Cardiac muscle cell (in vitro differentiated cells and primary cell): Measurements from ENCODE around the gene CRPPA. TPM values are rescaled to one million over a fixed set of nuclear protein-coding genes. Genes with fewer than 3 reads are reported as not detected.

ENCODE experiments used
- DNase-seq, 2 donors: peaks; one replicate each; pipeline versions ENCODE4 v3.0.0 to v3.0.0-alpha.2; 2010 to 2017; ENCODE audit warnings: low read depth in 1 of 2, low spot score in 1 of 2
- H3K27ac ChIP-seq: fragments of 200-600 bp; sonication (generic); 2 replicates; pipeline ENCODE4 v1.5.1; 2016
- H3K27me3 ChIP-seq: fragments of 200-600 bp; sonication (generic); 2 replicates; pipeline ENCODE4 v1.6.0; 2016; ENCODE audit warnings: control low read depth
- H3K36me3 ChIP-seq: fragments of 200-600 bp; sonication (generic); 2 replicates; pipeline ENCODE4 v1.5.1; 2016; ENCODE audit warnings: control low read depth
- H3K4me1 ChIP-seq: fragments of 200-600 bp; sonication (generic); 2 replicates; pipeline ENCODE4 v1.8.1; 2017; ENCODE audit warnings: low read depth, mild to moderate bottlenecking, mixed run types
- H3K4me3 ChIP-seq: fragments of 200-600 bp; sonication (generic); 2 replicates; pipeline ENCODE4 v1.5.1; 2016; ENCODE audit warnings: mild to moderate bottlenecking
- H3K9me3 ChIP-seq: fragments of 200-600 bp; sonication (generic); 2 replicates; pipeline ENCODE4 v1.5.1; 2017; ENCODE audit warnings: low read depth, mild to moderate bottlenecking, control low read depth
- polyA plus RNA-seq: library from polyadenylated mRNA; unstranded; fragments of >200 nt; fragmentation: Nextera tagmentation; extraction: Ambion mirVana; gene quantifications from 2 replicates; pipeline ENCODE4 v1.2.1, GENCODE V29; 2016
- total RNA-seq: library from RNA; depleted of rRNA; stranded (reverse); fragments of >200 nt; gene quantifications from 2 replicates; pipeline ENCODE4 v1.2.3, GENCODE V29; 2016
- TF ChIP-seq, protein P1 (sequence below): IDR thresholded peaks from 2 replicates; pipeline ENCODE4 v1.5.1; 2012; ENCODE audit warnings: low read depth, mild to moderate bottlenecking, low read length

CRPPA gene
- total RNA-seq, result 4.6 and 5.0 TPM in 2 replicates
- polyA plus RNA-seq, result 5.6 and 6.1 TPM in 2 replicates

- Histone ChIP-seq H3K4me1 (peaks cover 14% of the 10 kb centered on the region), H3K27me3 (no peaks in the 10 kb centered on the region), H3K36me3 (no peaks in the 10 kb centered on the region), H3K9me3 (no peaks in the 10 kb centered on the region), H3K4me3 (peak within 1 kb of the TSS; percentile 43), H3K27ac (peak within 1 kb of the TSS; percentile 98)
- peak; percentile 58 to 59 for DNase-seq
- TF ChIP-seq, protein P1, sequence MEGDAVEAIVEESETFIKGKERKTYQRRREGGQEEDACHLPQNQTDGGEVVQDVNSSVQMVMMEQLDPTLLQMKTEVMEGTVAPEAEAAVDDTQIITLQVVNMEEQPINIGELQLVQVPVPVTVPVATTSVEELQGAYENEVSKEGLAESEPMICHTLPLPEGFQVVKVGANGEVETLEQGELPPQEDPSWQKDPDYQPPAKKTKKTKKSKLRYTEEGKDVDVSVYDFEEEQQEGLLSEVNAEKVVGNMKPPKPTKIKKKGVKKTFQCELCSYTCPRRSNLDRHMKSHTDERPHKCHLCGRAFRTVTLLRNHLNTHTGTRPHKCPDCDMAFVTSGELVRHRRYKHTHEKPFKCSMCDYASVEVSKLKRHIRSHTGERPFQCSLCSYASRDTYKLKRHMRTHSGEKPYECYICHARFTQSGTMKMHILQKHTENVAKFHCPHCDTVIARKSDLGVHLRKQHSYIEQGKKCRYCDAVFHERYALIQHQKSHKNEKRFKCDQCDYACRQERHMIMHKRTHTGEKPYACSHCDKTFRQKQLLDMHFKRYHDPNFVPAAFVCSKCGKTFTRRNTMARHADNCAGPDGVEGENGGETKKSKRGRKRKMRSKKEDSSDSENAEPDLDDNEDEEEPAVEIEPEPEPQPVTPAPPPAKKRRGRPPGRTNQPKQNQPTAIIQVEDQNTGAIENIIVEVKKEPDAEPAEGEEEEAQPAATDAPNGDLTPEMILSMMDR, result no peak
Measured at GRCh38 chr7:16421333-16422102, at the start of gene CRPPA. Gene CRPPA (minus strand): TSS chr7:16421538. CDS start chr7:16421322, 216 bp downstream.

DNA sequence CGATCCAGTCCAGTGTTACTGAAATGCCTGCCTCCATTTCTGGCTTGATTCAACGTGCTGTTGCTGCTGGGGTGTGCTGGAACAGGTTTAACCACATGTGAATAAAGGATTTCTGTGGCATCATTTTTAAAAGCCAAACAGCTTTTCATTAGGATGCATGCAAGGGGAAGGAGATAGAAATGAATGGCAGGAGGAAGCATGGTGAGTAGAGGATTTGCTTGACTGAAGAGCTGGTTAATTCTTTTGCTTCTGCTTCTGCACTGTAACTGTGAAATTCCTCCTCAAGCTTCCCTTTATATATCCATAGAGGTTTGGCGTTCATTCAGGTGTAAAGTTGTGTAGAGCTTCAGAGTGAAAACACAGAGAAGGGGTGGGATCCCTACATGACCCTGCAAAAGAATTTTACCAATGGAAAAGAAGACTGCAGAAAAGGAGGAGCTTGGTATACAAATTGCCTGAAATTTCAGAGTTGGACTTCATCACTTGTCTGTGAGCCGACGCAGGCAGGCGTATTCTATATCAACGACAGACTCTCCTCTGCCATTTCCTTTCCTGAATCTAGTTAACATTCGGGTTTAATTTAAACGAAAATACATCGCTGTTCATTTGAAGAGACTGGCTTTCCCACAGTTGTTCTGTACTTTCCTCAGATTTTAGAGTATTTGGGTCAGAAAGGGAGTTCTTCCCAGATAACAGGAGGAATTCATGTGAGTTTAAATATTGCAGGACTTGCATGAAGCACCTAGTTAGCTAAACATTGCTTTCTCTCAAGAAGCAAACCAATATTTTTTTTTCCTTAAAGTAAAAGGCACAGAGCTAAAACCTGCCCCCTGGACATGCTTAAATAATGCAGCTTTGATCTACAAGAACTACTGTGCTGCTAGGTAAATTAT is 44.4 kb upstream of the CRPPA start, which contains the start of gene SOSTDC1:
SOSTDC1 (minus strand) TSS at position 270 of the 893 bp plus-strand sequence; CDS start at position 200, 70 bp downstream.
- H3K36me3 ChIP-seq, result no peaks in the 10 kb centered on the region
- TF ChIP-seq, protein P1, result no peak
- peak in 1 of 2 donors; percentile 57 for DNase-seq
- H3K27me3 ChIP-seq, result no peaks in the 10 kb centered on the region
- H3K9me3 ChIP-seq, result no peaks in the 10 kb centered on the region
- H3K4me3 ChIP-seq, result peak within 1 kb of the TSS; percentile 6
- H3K4me1 ChIP-seq, result peaks cover 21% of the 10 kb centered on the region
- peak within 1 kb of the TSS; percentile 85 for H3K27ac ChIP-seq

DNA sequence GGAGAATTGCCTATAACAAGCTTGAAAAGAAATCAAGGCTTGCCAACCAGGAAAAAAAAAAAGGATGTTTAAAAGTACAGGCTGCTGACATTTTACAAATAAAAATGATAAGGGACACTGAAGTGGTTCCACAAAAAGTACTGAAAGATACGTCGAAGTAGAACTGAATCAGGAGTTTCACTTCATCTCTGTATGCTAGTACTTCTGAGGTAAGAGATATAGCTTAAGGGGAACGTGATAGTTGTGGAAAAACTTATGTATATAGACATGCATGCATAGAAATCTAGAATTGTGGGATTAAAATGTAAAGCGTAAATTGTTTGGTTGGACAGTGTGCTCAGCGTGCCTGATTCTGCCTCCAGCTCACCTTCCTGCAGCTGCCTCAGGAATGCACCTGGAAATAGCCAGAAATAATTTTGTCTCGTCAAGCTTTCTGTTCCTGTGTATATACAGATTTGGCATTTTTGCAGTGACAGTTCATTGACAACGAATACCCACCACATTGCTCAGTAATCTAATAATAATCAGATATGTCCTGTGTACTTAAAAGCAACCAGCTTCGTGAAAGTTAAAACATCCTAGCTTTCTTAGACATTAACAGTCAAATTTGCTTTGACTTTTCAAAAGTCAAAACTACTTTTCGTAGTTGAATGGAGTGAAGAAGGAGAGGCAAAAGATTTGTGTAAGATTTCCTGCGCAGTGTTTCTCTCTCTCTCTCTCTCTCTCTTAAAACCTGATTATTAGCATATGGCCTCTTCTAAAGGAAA is 42.8 kb upstream of the CRPPA start:
- DNase-seq, result no peak
- no peak overlapping the region for H3K4me3 ChIP-seq
- no peaks in the 10 kb centered on the region for H3K27me3 ChIP-seq
- no peaks in the 10 kb centered on the region for H3K36me3 ChIP-seq
- H3K27ac ChIP-seq, result no peak overlapping the region
- H3K9me3 ChIP-seq, result no peaks in the 10 kb centered on the region
- TF ChIP-seq, protein P1, result no peak
- H3K4me1 ChIP-seq, result peaks cover 21% of the 10 kb centered on the region

DNA sequence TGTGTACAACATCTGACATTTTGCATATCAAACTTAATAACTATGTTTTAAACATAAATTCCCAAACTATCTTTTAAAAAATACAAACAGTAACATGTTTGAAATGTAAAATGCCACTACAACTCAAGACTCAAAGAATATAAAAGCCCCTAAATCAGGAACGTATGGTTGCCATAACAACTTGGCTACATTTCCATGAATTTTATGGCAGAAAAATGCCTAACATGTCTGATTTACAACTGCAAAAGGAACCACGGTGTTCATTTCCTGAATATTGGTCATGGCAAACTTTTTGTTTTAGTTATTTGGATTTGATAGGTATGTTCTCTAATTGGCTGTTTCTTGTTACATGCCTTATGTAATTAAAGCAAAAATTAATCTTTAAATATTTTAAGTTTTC is 42.2 kb upstream of the CRPPA start:
- peaks cover 21% of the 10 kb centered on the region for H3K4me1 ChIP-seq
- no peaks in the 10 kb centered on the region for H3K36me3 ChIP-seq
- H3K9me3 ChIP-seq, result no peaks in the 10 kb centered on the region
- no peak overlapping the region for H3K4me3 ChIP-seq
- TF ChIP-seq, protein P1, result no peak
- H3K27ac ChIP-seq, result no peak overlapping the region
- no peaks in the 10 kb centered on the region for H3K27me3 ChIP-seq
- no peak for DNase-seq

DNA sequence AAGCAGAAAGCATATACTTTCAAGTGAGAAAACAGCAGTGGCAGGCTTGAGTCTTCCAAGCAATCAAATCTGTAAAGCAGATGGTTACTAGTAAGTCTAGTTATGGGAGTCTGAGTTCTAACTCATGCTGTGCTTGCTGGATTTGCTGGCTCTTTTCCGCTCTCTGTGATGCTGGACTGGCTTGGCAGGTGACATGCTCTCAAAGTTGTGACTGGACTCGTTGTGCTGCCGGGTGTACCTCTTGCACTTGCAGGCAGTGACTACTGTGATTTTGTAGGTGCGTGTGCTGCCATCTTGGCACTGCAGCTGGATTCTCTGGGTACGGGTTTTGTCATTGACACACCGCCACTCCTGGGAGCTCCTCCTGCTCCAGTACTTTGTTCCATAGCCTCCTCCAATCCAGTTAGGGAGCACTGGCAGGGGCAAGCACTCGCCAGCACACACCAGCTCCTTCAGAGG is 41.1 kb upstream of the CRPPA start:
- no peak for DNase-seq
- Histone ChIP-seq H3K4me3 (no peak overlapping the region), H3K27ac (no peak overlapping the region), H3K36me3 (no peaks in the 10 kb centered on the region), H3K9me3 (no peaks in the 10 kb centered on the region), H3K27me3 (no peaks in the 10 kb centered on the region), H3K4me1 (peaks cover 21% of the 10 kb centered on the region)
- TF ChIP-seq, protein P1, result no peak
